ENCODE results near the gene FBN2. TPM values are rescaled to one million over a fixed set of nuclear protein-coding genes. Genes with fewer than 3 reads are reported as not detected.
"Not testable (repeated sequence)": the region's sequence is repeated elsewhere in the genome, so short reads cannot be mapped to it uniquely, and the experiment has no call there.

FBN2 gene
- total RNA-seq, 1 donor from 2014 or later, result not detected

GRCh38 chr5:128527077-128527476 is 11.0 kb downstream of the FBN2 start:
- no peak for DNase-seq (ENCODE audit: low spot score)
- Mint-ChIP-seq H3K36me3 (ENCODE audit: low read depth) (no peaks in the 10 kb centered on the region), H3K4me1 (ENCODE audit: low read depth) (no peaks in the 10 kb centered on the region), H3K9me3 (no peaks in the 10 kb centered on the region), H3K27ac (no peak overlapping the region), H3K4me3 (no peak overlapping the region), H3K27me3 (ENCODE audit: insufficient read depth) (peaks cover 2% of the 10 kb centered on the region)
- intact Hi-C loops (cut with micrococcal nuclease), result no loop called here

- H3K4me3 Mint-ChIP-seq, result no peak overlapping the region
- intact Hi-C loops (cut with micrococcal nuclease), result no loop called here
- H3K36me3 Mint-ChIP-seq (ENCODE audit: low read depth), result no peaks in the 10 kb centered on the region
- no peaks in the 10 kb centered on the region for H3K9me3 Mint-ChIP-seq
- peaks cover 2% of the 10 kb centered on the region for H3K27me3 Mint-ChIP-seq (ENCODE audit: insufficient read depth)
- no peak for DNase-seq (ENCODE audit: low spot score)
- H3K4me1 Mint-ChIP-seq (ENCODE audit: low read depth), result no peaks in the 10 kb centered on the region
- no peak overlapping the region for H3K27ac Mint-ChIP-seq
Measured at GRCh38 chr5:128522336-128522735, 15.7 kb downstream of the FBN2 start.

- Mint-ChIP-seq H3K36me3 (ENCODE audit: low read depth) (no peaks in the 10 kb centered on the region), H3K27ac (no peak overlapping the region), H3K9me3 (no peaks in the 10 kb centered on the region), H3K4me1 (ENCODE audit: low read depth) (no peaks in the 10 kb centered on the region), H3K4me3 (no peak overlapping the region), H3K27me3 (ENCODE audit: insufficient read depth) (no peaks in the 10 kb centered on the region)
- no peak for DNase-seq (ENCODE audit: low spot score)
- intact Hi-C loops (cut with micrococcal nuclease), result no loop called here
Measured at GRCh38 chr5:128519827-128520226, 18.2 kb downstream of the FBN2 start.

GRCh38 chr5:128516978-128517377 is 21.1 kb downstream of the FBN2 start:
- Mint-ChIP-seq H3K27ac (no peak overlapping the region), H3K4me1 (ENCODE audit: low read depth) (no peaks in the 10 kb centered on the region), H3K4me3 (no peak overlapping the region), H3K9me3 (no peaks in the 10 kb centered on the region), H3K27me3 (ENCODE audit: insufficient read depth) (no peaks in the 10 kb centered on the region), H3K36me3 (ENCODE audit: low read depth) (no peaks in the 10 kb centered on the region)
- intact Hi-C loops (cut with micrococcal nuclease), result no loop called here
- DNase-seq (ENCODE audit: low spot score), result no peak

- Mint-ChIP-seq H3K4me3 (no peak overlapping the region), H3K9me3 (no peaks in the 10 kb centered on the region), H3K4me1 (ENCODE audit: low read depth) (no peaks in the 10 kb centered on the region), H3K27me3 (ENCODE audit: insufficient read depth) (no peaks in the 10 kb centered on the region), H3K36me3 (ENCODE audit: low read depth) (no peaks in the 10 kb centered on the region), H3K27ac (no peak overlapping the region)
- intact Hi-C loops (cut with micrococcal nuclease), result no loop called here
- DNase-seq (ENCODE audit: low spot score), result no peak
Measured at GRCh38 chr5:128513806-128514205, 24.2 kb downstream of the FBN2 start.

GRCh38 chr5:128512894-128513293 is 25.2 kb downstream of the FBN2 start:
- Mint-ChIP-seq H3K27ac (no peak overlapping the region), H3K9me3 (no peaks in the 10 kb centered on the region), H3K4me3 (no peak overlapping the region), H3K36me3 (ENCODE audit: low read depth) (no peaks in the 10 kb centered on the region), H3K4me1 (ENCODE audit: low read depth) (no peaks in the 10 kb centered on the region), H3K27me3 (ENCODE audit: insufficient read depth) (no peaks in the 10 kb centered on the region)
- intact Hi-C loops (cut with micrococcal nuclease), result no loop called here
- DNase-seq (ENCODE audit: low spot score), result no peak

GRCh38 chr5:128506643-128507042 is 31.4 kb downstream of the FBN2 start:
- Mint-ChIP-seq H3K27me3 (ENCODE audit: insufficient read depth) (no peaks in the 10 kb centered on the region), H3K4me3 (no peak overlapping the region), H3K4me1 (ENCODE audit: low read depth) (no peaks in the 10 kb centered on the region), H3K27ac (no peak overlapping the region), H3K36me3 (ENCODE audit: low read depth) (no peaks in the 10 kb centered on the region), H3K9me3 (peaks cover 6% of the 10 kb centered on the region)
- DNase-seq (ENCODE audit: low spot score), result no peak
- intact Hi-C loops (cut with micrococcal nuclease), result no loop called here

- H3K4me3 Mint-ChIP-seq; H3K4me1 Mint-ChIP-seq (ENCODE audit: low read depth); H3K36me3 Mint-ChIP-seq (ENCODE audit: low read depth); intact Hi-C loops (cut with micrococcal nuclease); H3K9me3 Mint-ChIP-seq; H3K27me3 Mint-ChIP-seq (ENCODE audit: insufficient read depth); DNase-seq (ENCODE audit: low spot score); H3K27ac Mint-ChIP-seq: not testable (repeated sequence)
Measured at GRCh38 chr5:128503727-128504126, 34.3 kb downstream of the FBN2 start.

GRCh38 chr5:128498844-128499455 is 39.1 kb downstream of the FBN2 start:
- intact Hi-C loops (cut with micrococcal nuclease), result loop anchor here (2.0 to 5.0 kb wide), 2 partner anchors 286 to 937 kb away; no protein-coding TSS in a partner anchor
- Mint-ChIP-seq H3K9me3 (peaks cover 6% of the 10 kb centered on the region), H3K4me1 (ENCODE audit: low read depth) (no peaks in the 10 kb centered on the region), H3K4me3 (no peak overlapping the region), H3K36me3 (ENCODE audit: low read depth) (no peaks in the 10 kb centered on the region), H3K27me3 (ENCODE audit: insufficient read depth) (no peaks in the 10 kb centered on the region), H3K27ac (no peak overlapping the region)
- DNase-seq (ENCODE audit: low spot score), result no peak

GRCh38 chr5:128494516-128494915 is 43.5 kb downstream of the FBN2 start:
- H3K27ac Mint-ChIP-seq, result no peak overlapping the region
- no peaks in the 10 kb centered on the region for H3K4me1 Mint-ChIP-seq (ENCODE audit: low read depth)
- intact Hi-C loops (cut with micrococcal nuclease), result no loop called here
- H3K4me3 Mint-ChIP-seq, result no peak overlapping the region
- DNase-seq (ENCODE audit: low spot score), result no peak
- H3K36me3 Mint-ChIP-seq (ENCODE audit: low read depth), result no peaks in the 10 kb centered on the region
- H3K9me3 Mint-ChIP-seq, result no peaks in the 10 kb centered on the region
- H3K27me3 Mint-ChIP-seq (ENCODE audit: insufficient read depth), result no peaks in the 10 kb centered on the region

GRCh38 chr5:128493657-128494329 is 44.3 kb downstream of the FBN2 start:
- Mint-ChIP-seq H3K36me3 (ENCODE audit: low read depth) (no peaks in the 10 kb centered on the region), H3K4me3 (no peak overlapping the region), H3K27ac (no peak overlapping the region), H3K4me1 (ENCODE audit: low read depth) (no peaks in the 10 kb centered on the region), H3K9me3 (no peaks in the 10 kb centered on the region), H3K27me3 (ENCODE audit: insufficient read depth) (no peaks in the 10 kb centered on the region)
- intact Hi-C loops (cut with micrococcal nuclease), result no loop called here
- no peak for DNase-seq (ENCODE audit: low spot score)

GRCh38 chr5:128491291-128491690 is 46.8 kb downstream of the FBN2 start:
- Mint-ChIP-seq H3K4me3 (no peak overlapping the region), H3K9me3 (no peaks in the 10 kb centered on the region), H3K36me3 (ENCODE audit: low read depth) (no peaks in the 10 kb centered on the region), H3K27ac (no peak overlapping the region), H3K4me1 (ENCODE audit: low read depth) (no peaks in the 10 kb centered on the region), H3K27me3 (ENCODE audit: insufficient read depth) (no peaks in the 10 kb centered on the region)
- intact Hi-C loops (cut with micrococcal nuclease), result no loop called here
- DNase-seq (ENCODE audit: low spot score), result no peak

GRCh38 chr5:128490761-128491160 is 47.3 kb downstream of the FBN2 start:
- no peak for DNase-seq (ENCODE audit: low spot score)
- Mint-ChIP-seq H3K4me1 (ENCODE audit: low read depth) (no peaks in the 10 kb centered on the region), H3K27ac (no peak overlapping the region), H3K4me3 (no peak overlapping the region), H3K9me3 (no peaks in the 10 kb centered on the region), H3K36me3 (ENCODE audit: low read depth) (no peaks in the 10 kb centered on the region), H3K27me3 (ENCODE audit: insufficient read depth) (no peaks in the 10 kb centered on the region)
- intact Hi-C loops (cut with micrococcal nuclease), result no loop called here

- Mint-ChIP-seq H3K4me3 (no peak overlapping the region), H3K27me3 (ENCODE audit: insufficient read depth) (no peaks in the 10 kb centered on the region)
Measured at GRCh38 chr5:128487041-128487440, 51.0 kb downstream of the FBN2 start.

More at GRCh38 chr5:128487041-128487440, 51.0 kb downstream of the FBN2 start:
- Mint-ChIP-seq H3K36me3 (ENCODE audit: low read depth) (no peaks in the 10 kb centered on the region), H3K9me3 (no peaks in the 10 kb centered on the region), H3K4me1 (ENCODE audit: low read depth) (no peaks in the 10 kb centered on the region), H3K27ac (no peak overlapping the region)
- no peak for DNase-seq (ENCODE audit: low spot score)
- intact Hi-C loops (cut with micrococcal nuclease), result no loop called here

Measured in activated T-helper 1 cell treated with anti-CD3 and anti-CD28 coated beads, Interleukin-12 subunit alpha, Interleukin-12 subunit beta, Interleukin-2, Interleukin-4 antibody, amounts not matched to agents 30 ng/mL and 10 ng/mL and 1 ng/mL, durations not matched to agents 14 hours and 24 hours and 36 hours (primary cell).